Trophoblast cell (in vitro differentiated cells and primary cell): Measurements from ENCODE around the gene MUC22.
"Not testable (repeated sequence)": the region's sequence is repeated elsewhere in the genome, so short reads cannot be mapped to it uniquely, and the experiment has no call there.

ENCODE experiments used
- DNase-seq, 2 donors: peaks; one replicate each; pipeline ENCODE4 v3.0.0-alpha.2; 2016
- H2AFZ ChIP-seq: 2 replicates; pipeline ENCODE4 v1.6.1; 2013; ENCODE audit warnings: low read length, moderate library complexity, mild to moderate bottlenecking; ENCODE audit not compliant: insufficient read depth, poor library complexity
- H2AK5ac ChIP-seq: 2 replicates; pipeline ENCODE4 v1.6.1; 2013; ENCODE audit warnings: mild to moderate bottlenecking, low read length
- H2BK120ac ChIP-seq: 2 replicates; pipeline ENCODE4 v1.6.1; 2013; ENCODE audit warnings: low read length, mild to moderate bottlenecking, moderate library complexity; ENCODE audit not compliant: insufficient read depth, poor library complexity
- H2BK12ac ChIP-seq: 2 replicates; pipeline ENCODE4 v1.6.1; 2013; ENCODE audit warnings: mild to moderate bottlenecking, low read length, moderate library complexity
- H2BK5ac ChIP-seq: 2 replicates; pipeline ENCODE4 v1.6.1; 2013; ENCODE audit warnings: low read length, low read depth, moderate library complexity, mild to moderate bottlenecking; ENCODE audit not compliant: poor library complexity
- H3K14ac ChIP-seq: 2 replicates; pipeline ENCODE4 v1.6.1; 2013; ENCODE audit warnings: mild to moderate bottlenecking, low read length
- H3K18ac ChIP-seq: 2 replicates; pipeline ENCODE4 v1.6.1; 2013; ENCODE audit warnings: mild to moderate bottlenecking, low read length
- H3K23ac ChIP-seq: 2 replicates; pipeline ENCODE4 v1.6.1; 2013; ENCODE audit warnings: low read length
- H3K27ac ChIP-seq: 2 replicates; pipeline ENCODE4 v1.5.1; 2013; ENCODE audit warnings: low read depth, mild to moderate bottlenecking, inconsistent platforms, low read length, moderate library complexity
- H3K27me3 ChIP-seq: 2 replicates; pipeline ENCODE4 v1.6.1; 2013; ENCODE audit warnings: inconsistent platforms, mild to moderate bottlenecking, low read length, moderate library complexity; ENCODE audit not compliant: insufficient read depth
- H3K36me3 ChIP-seq, 2 experiments: 1 replicate in 1 of 2; 2 replicates in 1 of 2; pipeline ENCODE4 v1.6.1; 2013; ENCODE audit warnings: low read length in 2 of 2, mild to moderate bottlenecking in 2 of 2, moderate library complexity in 1 of 2; ENCODE audit not compliant: insufficient read depth in 2 of 2, control insufficient read depth in 1 of 2
- H3K4ac ChIP-seq: 2 replicates; pipeline ENCODE4 v1.6.1; 2013; ENCODE audit warnings: low read depth, mild to moderate bottlenecking, low read length, moderate library complexity
- H3K4me1 ChIP-seq, 2 experiments: 1 replicate in 1 of 2; 2 replicates in 1 of 2; pipeline ENCODE4 v1.6.1; 2013; ENCODE audit warnings: low read length in 2 of 2, mild to moderate bottlenecking in 2 of 2, moderate library complexity in 1 of 2; ENCODE audit not compliant: insufficient read depth in 2 of 2, control insufficient read depth in 1 of 2
- H3K4me2 ChIP-seq: 2 replicates; pipeline ENCODE4 v1.6.1; 2013; ENCODE audit warnings: inconsistent platforms, mild to moderate bottlenecking, low read length, moderate library complexity
- H3K4me3 ChIP-seq: 2 replicates; pipeline ENCODE4 v1.5.1; 2013; ENCODE audit warnings: mild to moderate bottlenecking, low read depth, low read length, inconsistent platforms
- H3K79me1 ChIP-seq: one replicate; pipeline ENCODE4 v1.6.1; 2013; ENCODE audit warnings: low read length
- H3K79me2 ChIP-seq: 2 replicates; pipeline ENCODE4 v1.6.1; 2013; ENCODE audit warnings: low read length, mild to moderate bottlenecking; ENCODE audit not compliant: control insufficient read depth, insufficient read depth, poor library complexity
- H3K9ac ChIP-seq: 2 replicates; pipeline ENCODE4 v1.6.1; 2013; ENCODE audit warnings: mild to moderate bottlenecking, low read length
- H3K9me3 ChIP-seq: 2 replicates; pipeline ENCODE4 v1.6.1; 2013; ENCODE audit warnings: low read depth, mild to moderate bottlenecking, control low read depth, inconsistent platforms, low read length; ENCODE audit not compliant: insufficient read depth
- H4K12ac ChIP-seq: 2 replicates; pipeline ENCODE4 v1.6.1; 2013; ENCODE audit warnings: low read depth, mild to moderate bottlenecking, low read length, moderate library complexity
- H4K8ac ChIP-seq: 2 replicates; pipeline ENCODE4 v1.6.1; 2013; ENCODE audit warnings: low read depth, mild to moderate bottlenecking, low read length, moderate library complexity
- H4K91ac ChIP-seq: one replicate; pipeline ENCODE4 v1.6.1; 2013; ENCODE audit warnings: low read depth, mild to moderate bottlenecking, low read length, moderate library complexity
- WGBS: extraction: QIAGEN DNeasy Blood & Tissue Kit; methylation state at CpG from one replicate; pipeline ENCODE4 v1.1.7; 2013; ENCODE audit warnings: missing lambda C conversion rate; ENCODE audit not compliant: insufficient read length, insufficient coverage; ENCODE audit errors: extremely low coverage; 5-methylcytosine and 5-hydroxymethylcytosine counted together

The MUC22 gene

DNA sequence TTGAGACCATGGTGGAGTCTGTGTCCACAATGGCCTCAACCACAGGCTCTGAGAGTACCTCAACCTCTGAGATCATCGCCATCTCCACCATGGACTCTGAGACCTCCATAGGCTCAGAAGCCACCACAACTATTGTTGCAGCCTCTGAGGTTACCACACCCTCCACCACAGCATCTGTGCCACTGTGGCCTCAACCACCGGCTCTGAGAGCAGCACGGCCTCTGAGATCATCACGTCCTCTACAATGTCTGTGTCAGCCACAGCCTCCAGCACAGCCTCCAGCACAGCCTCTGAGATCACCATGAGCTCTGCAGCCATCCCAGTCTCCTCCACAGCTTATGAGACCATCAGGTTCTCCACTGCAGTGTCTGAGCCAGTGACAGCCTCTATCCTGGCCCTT, 46.2 kb upstream of the MUC22 start:
- Histone ChIP-seq H3K79me1 (no peaks in the 10 kb centered on the region), H2BK120ac (no peak overlapping the region), H3K27ac (no peak overlapping the region), H2AK5ac (no peak overlapping the region), H3K4ac (no peak overlapping the region), H3K4me1 (no peaks in the 10 kb centered on the region), H3K4me2 (no peak overlapping the region), H3K4me3 (no peak overlapping the region), H2AFZ (no peak overlapping the region), H3K9me3 (peaks cover 5% of the 10 kb centered on the region), H3K27me3 (no peaks in the 10 kb centered on the region), H3K36me3 (no peaks in the 10 kb centered on the region), H4K8ac (no peak overlapping the region), H4K12ac (no peak overlapping the region), H3K14ac (no peak overlapping the region), H2BK5ac (no peak overlapping the region), H3K79me2 (no peaks in the 10 kb centered on the region), H3K18ac (no peak overlapping the region), H3K9ac (no peak overlapping the region), H3K23ac (no peak overlapping the region), H2BK12ac (no peak overlapping the region), H4K91ac (no peak overlapping the region)
- DNase-seq, result no peak
- no CpG with 5 or more reads among the region's 4 CpGs for WGBS

- H3K4ac ChIP-seq, result no peak overlapping the region
- no peak overlapping the region for H3K9ac ChIP-seq
- DNase-seq, result no peak
- H3K79me2 ChIP-seq, result no peaks in the 10 kb centered on the region
- no peak overlapping the region for H3K23ac ChIP-seq
- no peak overlapping the region for H2BK120ac ChIP-seq
- no CpG with 5 or more reads among the region's 5 CpGs for WGBS
- no peak overlapping the region for H2BK5ac ChIP-seq
- no peak overlapping the region for H3K14ac ChIP-seq
- H3K79me1 ChIP-seq, result no peaks in the 10 kb centered on the region
- H3K27me3 ChIP-seq, result no peaks in the 10 kb centered on the region
- H3K36me3 ChIP-seq, result no peaks in the 10 kb centered on the region
- no peak overlapping the region for H3K4me2 ChIP-seq
- H3K4me1 ChIP-seq, result no peaks in the 10 kb centered on the region
- H3K18ac ChIP-seq, result no peak overlapping the region
- H3K4me3 ChIP-seq, result no peak overlapping the region
- no peak overlapping the region for H4K8ac ChIP-seq
- H3K9me3 ChIP-seq, result peaks cover 5% of the 10 kb centered on the region
- no peak overlapping the region for H4K91ac ChIP-seq
- H4K12ac ChIP-seq, result no peak overlapping the region
- no peak overlapping the region for H2AFZ ChIP-seq
- no peak overlapping the region for H2BK12ac ChIP-seq
- H3K27ac ChIP-seq, result no peak overlapping the region
- no peak overlapping the region for H2AK5ac ChIP-seq
Measured at GRCh38 chr6:30965140-30965601, 45.1 kb upstream of the MUC22 start.

DNA sequence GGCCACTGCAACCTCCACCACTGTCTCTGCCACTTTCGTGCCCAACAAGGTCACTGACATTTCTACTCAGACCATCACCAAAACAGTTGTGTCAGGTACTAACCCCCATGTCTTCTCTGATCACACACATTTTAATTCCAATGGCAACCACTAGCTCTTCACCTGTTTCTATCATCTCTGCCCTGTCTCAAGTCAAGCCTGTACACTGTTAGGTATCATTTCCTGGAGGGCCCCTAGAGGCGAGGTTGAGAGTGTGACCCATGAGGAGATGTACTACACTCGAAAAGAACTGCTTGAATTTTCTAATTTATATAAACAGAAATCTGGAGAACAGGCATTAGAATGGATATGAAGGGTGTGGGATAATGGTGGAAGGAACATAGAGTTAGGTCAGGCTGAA, 44.1 kb upstream of the MUC22 start:
- H3K79me1 ChIP-seq, result no peaks in the 10 kb centered on the region
- H2AFZ ChIP-seq, result no peak overlapping the region
- H3K79me2 ChIP-seq, result no peaks in the 10 kb centered on the region
- H4K91ac ChIP-seq, result no peak overlapping the region
- no peaks in the 10 kb centered on the region for H3K27me3 ChIP-seq
- no peak overlapping the region for H3K4ac ChIP-seq
- no peak overlapping the region for H2BK5ac ChIP-seq
- H3K9me3 ChIP-seq, result peaks cover 5% of the 10 kb centered on the region
- H2BK12ac ChIP-seq, result no peak overlapping the region
- no peak overlapping the region for H2AK5ac ChIP-seq
- H3K18ac ChIP-seq, result no peak overlapping the region
- no peak overlapping the region for H3K27ac ChIP-seq
- H3K36me3 ChIP-seq, result no peaks in the 10 kb centered on the region
- no peak overlapping the region for H4K8ac ChIP-seq
- H4K12ac ChIP-seq, result no peak overlapping the region
- no peak overlapping the region for H3K14ac ChIP-seq
- no peaks in the 10 kb centered on the region for H3K4me1 ChIP-seq
- H2BK120ac ChIP-seq, result no peak overlapping the region
- H3K23ac ChIP-seq, result no peak overlapping the region
- no peak overlapping the region for H3K4me2 ChIP-seq
- no CpG with 5 or more reads among the region's 3 CpGs for WGBS
- H3K9ac ChIP-seq, result no peak overlapping the region
- DNase-seq, result no peak
- no peak overlapping the region for H3K4me3 ChIP-seq

GRCh38 chr6:30969171-30969570, 41.1 kb upstream of the MUC22 start:
- not testable (repeated sequence) for H3K27me3 ChIP-seq, H3K27ac ChIP-seq, H2AFZ ChIP-seq, H3K4ac ChIP-seq, H2BK12ac ChIP-seq, H2AK5ac ChIP-seq, H3K18ac ChIP-seq, H2BK120ac ChIP-seq, H3K14ac ChIP-seq, H3K79me2 ChIP-seq, H3K4me3 ChIP-seq, H4K12ac ChIP-seq, H3K9me3 ChIP-seq, H3K4me2 ChIP-seq, H3K36me3 ChIP-seq, H3K79me1 ChIP-seq, H3K4me1 ChIP-seq, H3K9ac ChIP-seq, H4K8ac ChIP-seq, H2BK5ac ChIP-seq, H3K23ac ChIP-seq, H4K91ac ChIP-seq
- peak in 1 of 2 donors; percentile 7 for DNase-seq
- WGBS, result no CpG with 5 or more reads among the region's 6 CpGs
